Sigmoid colon (tissue), 3 donors: ENCODE data around the gene PCSK5.

ENCODE experiments used
- CTCF ChIP-seq, 4 experiments: fragments of 450-650 bp in 3 of 4; fragments of 200-600 bp in 1 of 4; IDR thresholded peaks; one replicate each; pipeline ENCODE4 v1.5.1; 2016 to 2019; ENCODE audit warnings: antibody characterized with exemption in 4 of 4, mild to moderate bottlenecking in 3 of 4, moderate library complexity in 2 of 4
- POLR2A ChIP-seq, 2 donors: fragments of 450-650 bp; IDR thresholded peaks; one replicate each; pipeline ENCODE4 v1.6.1; 2016; ENCODE audit warnings: antibody characterized with exemption in 2 of 2, mild to moderate bottlenecking in 2 of 2, moderate library complexity in 2 of 2

GRCh38 chr9:76027416-76027815 lies 136.9 kb downstream of the PCSK5 start:
- TF ChIP-seq CTCF (IDR thresholded peaks at IDR 0.05) (no peak), POLR2A (IDR thresholded peaks at IDR 0.05) (no peak)
